HG02798 (cell line): ENCODE results near the gene NCKAP5.

ENCODE experiments used
- ATAC-seq: cut with Tn5 transposase; IDR thresholded peaks from one replicate; pipeline ENCODE4 v1.9.1; 2021; ENCODE audit warnings: mild to moderate bottlenecking; ENCODE audit not compliant: unreplicated experiment, poor library complexity

NCKAP5 gene

GRCh38 chr2:133363884-133364283 lies 204.4 kb downstream of the NCKAP5 start:
- no peak for ATAC-seq

- no peak for ATAC-seq
These were observed 206.2 kb downstream of the NCKAP5 start for GRCh38 chr2:133362061-133362476.

- ATAC-seq: peak; percentile 65
These were observed 207.4 kb downstream of the NCKAP5 start for GRCh38 chr2:133360882-133361281.

GRCh38 chr2:133360190-133360589 lies 208.1 kb downstream of the NCKAP5 start:
- peak; percentile 39 for ATAC-seq

- ATAC-seq: no peak
These were observed 215.5 kb downstream of the NCKAP5 start for GRCh38 chr2:133352719-133353118.

- ATAC-seq: no peak
These were observed 221.6 kb downstream of the NCKAP5 start for GRCh38 chr2:133346654-133347053.

- no peak for ATAC-seq
These were observed 222.6 kb downstream of the NCKAP5 start for GRCh38 chr2:133345638-133346037.

GRCh38 chr2:133344849-133345248 lies 223.4 kb downstream of the NCKAP5 start:
- ATAC-seq: no peak

- no peak for ATAC-seq
These were observed 225.3 kb downstream of the NCKAP5 start for GRCh38 chr2:133343018-133343352.

- ATAC-seq: no peak
These were observed 225.8 kb downstream of the NCKAP5 start for GRCh38 chr2:133342286-133343017.

GRCh38 chr2:133341575-133341974 lies 226.7 kb downstream of the NCKAP5 start:
- ATAC-seq: no peak

GRCh38 chr2:133338224-133338623 lies 230.0 kb downstream of the NCKAP5 start:
- ATAC-seq: no peak

- ATAC-seq: no peak
These were observed 233.3 kb downstream of the NCKAP5 start for GRCh38 chr2:133334923-133335322.

- no peak for ATAC-seq
These were observed 235.1 kb downstream of the NCKAP5 start for GRCh38 chr2:133333181-133333580.

- no peak for ATAC-seq
These were observed 236.8 kb downstream of the NCKAP5 start for GRCh38 chr2:133331436-133331835.

GRCh38 chr2:133326652-133327397 lies 241.4 kb downstream of the NCKAP5 start:
- ATAC-seq: no peak

GRCh38 chr2:133324150-133324561 lies 244.1 kb downstream of the NCKAP5 start:
- ATAC-seq: no peak

GRCh38 chr2:133322909-133323308 lies 245.4 kb downstream of the NCKAP5 start:
- no peak for ATAC-seq

- ATAC-seq: no peak
These were observed 251.1 kb downstream of the NCKAP5 start for GRCh38 chr2:133317178-133317577.

GRCh38 chr2:133316557-133316956 lies 251.7 kb downstream of the NCKAP5 start:
- ATAC-seq: no peak

- no peak for ATAC-seq
These were observed 253.0 kb downstream of the NCKAP5 start for GRCh38 chr2:133315280-133315679.

GRCh38 chr2:133314795-133315194 lies 253.5 kb downstream of the NCKAP5 start:
- no peak for ATAC-seq
